ENCODE data around the gene GBX1.

GBX1 gene

DNA sequence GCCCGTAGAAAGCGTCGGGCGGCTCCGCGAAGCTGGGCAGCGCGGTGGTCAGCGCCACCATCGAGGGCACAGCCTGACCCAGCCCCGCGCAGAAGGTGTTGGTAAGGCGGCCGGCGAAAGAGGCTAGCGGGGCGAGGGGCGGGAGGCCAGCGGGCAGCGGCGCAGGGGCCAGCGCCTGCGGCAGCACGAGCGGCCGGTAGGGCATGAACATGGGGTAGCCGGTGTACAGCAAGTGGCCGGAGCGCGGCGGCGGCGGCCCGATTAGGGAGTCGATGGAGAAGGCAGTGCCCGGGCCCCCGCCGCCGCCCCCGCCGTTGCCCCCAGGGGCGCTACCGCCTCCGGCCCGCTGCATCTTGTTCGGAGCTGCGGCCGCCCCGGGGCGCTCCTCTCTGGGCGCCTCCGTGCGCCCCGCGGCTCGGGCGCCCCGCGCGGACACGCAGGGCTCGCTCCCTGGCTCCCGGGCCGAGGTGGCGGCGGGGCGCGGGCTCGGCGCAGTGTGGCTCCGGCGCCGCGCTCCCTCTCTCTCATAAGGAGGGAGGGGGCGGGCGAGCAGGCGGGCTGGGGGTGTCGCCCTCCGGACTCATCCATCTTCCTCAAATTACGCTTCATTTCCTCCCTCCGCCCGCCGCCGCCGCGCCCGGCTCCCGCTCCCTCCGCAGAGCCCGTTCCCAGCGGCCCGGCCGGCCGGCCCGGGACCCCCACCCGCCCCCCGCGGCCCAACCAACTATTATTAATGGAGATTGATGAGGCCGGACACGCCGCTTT is at the start of gene GBX1:
GBX1 (minus strand) TSS at position 498 of the 765 bp plus-strand sequence; CDS start at position 352, 146 bp downstream.
- DNase-seq: no peak

DNA sequence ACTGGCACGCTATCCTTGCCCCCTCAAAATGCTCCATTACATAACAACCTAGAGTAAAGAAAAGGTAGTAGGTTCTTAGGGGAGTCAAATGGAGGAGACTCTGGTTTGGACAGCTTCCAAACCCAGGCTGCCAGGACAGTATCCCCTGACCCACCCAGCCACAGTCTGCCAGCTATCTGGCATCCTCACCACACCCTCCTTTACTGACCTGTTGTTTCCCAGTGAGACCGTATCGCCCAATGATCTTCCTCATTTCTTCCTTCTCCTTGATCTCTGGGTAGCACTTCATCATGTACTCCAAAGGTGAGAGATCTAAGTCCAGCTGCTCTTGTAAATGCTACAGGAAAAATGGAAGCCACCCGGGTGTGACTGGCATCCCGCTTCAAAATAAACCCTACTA is 47.9 kb upstream of the GBX1 start:
- no peak for DNase-seq

DNA sequence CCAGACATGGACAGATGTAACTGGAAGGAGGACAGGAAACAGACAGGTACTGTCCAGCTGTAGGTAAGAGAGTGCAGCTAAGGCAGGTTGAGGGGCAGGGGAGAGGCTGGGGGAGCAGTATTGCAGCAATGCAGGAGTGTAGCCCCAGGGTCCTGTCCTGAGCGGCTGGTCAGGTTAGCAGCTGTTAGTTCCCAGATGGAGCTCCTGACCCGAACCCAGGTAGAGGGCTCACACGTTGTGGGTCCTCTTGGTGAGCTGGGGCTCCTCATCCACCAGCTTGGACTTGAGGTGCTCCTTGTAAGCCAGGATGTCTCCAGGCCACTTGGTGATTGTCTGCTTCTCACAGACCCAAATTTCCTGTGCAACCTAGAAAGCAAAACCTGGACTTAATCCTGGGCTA is 46.3 kb upstream of the GBX1 start:
- no peak for DNase-seq

DNA sequence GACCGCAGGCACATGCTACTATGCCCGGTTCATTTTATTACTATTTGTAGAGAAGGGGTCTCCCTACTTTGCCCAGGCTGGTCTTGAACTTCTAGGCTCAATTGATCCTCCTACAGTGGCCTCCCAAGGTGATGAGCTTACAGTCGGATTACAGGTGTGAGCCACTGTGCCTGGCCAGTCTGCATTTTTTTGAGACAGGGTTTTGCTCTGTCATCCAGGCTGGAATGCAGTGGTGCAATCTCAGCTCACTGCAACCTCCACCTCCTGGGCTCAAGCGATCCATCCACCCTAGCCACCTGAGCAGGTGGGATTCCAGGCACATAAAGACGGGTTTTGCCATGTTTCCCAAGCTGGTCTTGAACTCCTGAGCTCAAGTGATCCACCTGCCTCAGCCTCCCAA is 45.1 kb upstream of the GBX1 start:
- DNase-seq: no peak

DNA sequence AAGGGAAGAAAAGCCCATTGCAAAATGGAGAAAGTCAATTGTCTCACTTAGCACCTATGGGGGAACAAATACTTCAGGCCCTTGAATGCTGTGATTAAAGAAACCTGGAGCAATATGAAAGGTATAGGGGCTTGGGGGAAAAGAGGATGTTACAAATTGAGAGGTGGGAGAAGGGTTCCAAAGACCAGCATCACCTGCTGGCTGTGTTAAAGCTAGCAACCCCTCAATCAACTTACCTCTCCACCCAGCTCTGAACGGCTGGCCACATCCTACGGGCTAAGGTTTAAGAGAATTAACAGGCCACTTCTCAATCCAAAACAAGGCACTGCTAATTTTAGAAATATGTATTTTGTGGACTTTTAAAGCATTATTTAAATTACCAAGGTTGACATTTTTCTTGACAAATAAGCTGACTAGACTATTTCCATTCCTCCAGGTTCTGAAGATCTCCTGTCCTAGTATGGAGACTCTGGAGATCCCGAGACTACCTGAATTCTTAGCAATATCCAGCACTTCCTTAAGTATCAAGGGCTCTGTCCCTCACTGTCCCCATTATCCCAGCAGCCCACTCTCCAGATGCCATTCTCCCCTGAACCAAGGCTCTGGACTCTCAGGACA is 43.8 kb upstream of the GBX1 start:
- DNase-seq: no peak

DNA sequence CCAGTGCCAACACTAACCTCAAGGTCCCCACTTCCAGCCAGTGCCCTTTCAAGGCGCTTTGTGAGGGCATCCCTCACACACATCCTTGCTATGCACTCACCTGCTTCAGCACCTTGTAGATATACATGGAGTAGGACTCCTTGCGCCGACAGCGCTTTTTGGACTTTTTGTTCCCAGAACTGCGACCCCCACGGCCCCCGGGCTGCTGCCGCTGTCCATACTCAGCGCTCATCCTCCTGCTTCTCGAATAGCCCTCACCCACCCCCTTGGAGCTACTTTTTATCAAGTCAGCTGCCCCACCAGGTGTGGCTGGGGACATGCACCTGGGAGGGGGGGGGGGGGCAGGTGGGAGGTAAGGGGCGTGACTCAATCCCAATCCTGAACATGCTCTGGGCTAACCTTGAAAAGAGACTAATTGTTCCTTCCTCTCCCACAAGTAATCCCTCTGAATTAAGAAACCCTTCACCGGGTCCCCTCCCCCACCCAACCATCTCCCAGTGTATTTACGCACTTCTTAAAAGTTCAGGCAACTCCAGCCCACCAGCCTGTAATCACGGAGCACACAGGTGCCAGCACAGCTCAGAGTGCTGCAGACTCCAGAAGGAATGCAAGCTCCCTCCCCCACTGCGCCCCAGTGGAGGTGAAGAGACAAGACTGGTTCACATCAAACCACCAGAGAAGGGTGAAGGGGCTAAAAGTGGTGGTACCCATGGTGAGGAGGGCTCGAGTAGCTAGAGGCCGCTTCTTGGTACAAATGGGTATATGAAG is 42.8 kb upstream of the GBX1 start, which contains the start of gene H2BK1:
H2BK1 (minus strand) TSS at position 402 of the 768 bp plus-strand sequence; CDS start at position 232, 170 bp downstream.
- DNase-seq: no peak

DNA sequence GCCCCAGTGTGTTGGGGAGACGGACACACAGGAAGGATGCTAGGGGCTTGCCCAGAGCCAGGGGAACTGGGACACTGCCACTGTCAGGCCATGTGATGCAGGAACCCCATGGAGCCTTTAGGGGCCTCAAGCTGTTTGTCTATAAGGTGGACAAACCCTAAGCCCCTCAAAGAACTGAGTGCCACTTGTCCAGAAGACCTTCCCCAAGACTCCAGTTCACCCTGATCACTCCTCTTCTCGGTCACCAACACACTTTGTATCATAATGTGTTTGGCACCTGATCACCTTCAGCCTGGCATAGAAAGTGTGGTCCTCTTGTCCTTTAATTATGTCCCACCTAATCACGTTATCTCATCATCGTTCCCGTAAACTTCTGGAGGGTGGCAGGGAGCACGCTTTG is 42.1 kb upstream of the GBX1 start:
- no peak for DNase-seq

DNA sequence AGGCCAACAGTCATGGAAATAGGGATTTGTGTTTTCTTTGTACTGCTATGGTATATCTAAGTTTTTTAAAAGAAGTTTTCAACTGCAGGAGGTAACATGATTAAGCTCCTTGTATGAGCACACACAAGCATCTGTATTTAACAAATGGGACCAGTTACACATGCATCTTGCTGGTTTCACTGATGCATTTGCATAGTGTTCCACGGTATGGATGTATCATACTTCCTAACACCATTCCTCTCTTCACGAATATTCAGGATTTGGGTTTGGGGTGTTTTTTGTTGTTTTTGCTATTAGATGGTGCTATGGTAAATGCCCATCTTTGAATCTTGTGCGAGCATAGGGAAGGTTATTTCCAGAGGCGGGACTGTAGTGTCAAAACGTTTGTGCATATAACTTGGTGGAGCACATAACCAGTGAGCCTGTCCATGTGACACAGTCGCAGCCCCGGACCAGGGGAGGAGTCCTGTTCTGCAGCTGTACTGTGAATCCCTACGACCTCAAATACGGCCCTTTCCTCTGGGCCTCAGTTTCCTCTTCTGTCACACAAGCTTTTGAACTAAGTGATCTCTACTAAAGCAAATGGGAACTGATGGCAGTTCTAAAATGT is 40.9 kb upstream of the GBX1 start:
- DNase-seq: no peak

DNA sequence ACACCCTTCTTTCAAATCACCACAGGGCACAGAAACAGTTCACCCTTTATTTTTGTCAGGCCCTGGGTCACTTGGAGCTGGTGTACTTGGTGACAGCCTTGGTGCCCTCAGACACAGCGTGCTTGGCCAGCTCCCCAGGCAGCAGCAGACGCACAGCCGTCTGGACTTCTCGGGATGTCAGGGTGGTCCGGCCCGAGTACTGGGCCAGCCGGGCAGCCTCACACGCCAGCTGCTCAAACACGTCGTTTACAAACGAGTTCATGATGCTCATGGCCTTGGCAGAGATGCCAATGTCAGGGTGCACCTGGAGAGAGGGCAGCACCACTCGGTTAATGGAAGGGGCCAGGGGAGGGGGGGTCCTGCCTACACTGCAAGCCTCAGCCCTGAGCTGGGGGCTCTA is 40.3 kb upstream of the GBX1 start:
- no peak for DNase-seq

DNA sequence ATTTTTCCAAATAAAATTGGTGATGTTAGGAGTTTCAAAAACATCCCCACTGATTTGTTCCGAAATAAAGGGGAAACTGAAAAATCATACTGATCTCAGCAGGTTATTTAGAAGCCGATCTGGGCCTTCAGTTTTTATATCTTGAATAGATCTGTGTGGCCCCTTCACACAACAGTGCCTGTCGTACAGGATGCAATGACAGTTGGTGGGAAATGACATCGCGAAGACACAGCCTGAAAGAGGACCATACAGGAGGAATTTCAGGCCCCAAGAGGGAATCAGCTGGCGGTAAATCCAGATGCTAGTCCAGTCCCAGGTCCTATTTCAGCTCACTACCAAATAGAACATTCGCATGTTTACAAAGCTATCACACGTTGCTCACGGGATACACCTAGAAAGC is 39.8 kb upstream of the GBX1 start:
- no peak for DNase-seq

DNA sequence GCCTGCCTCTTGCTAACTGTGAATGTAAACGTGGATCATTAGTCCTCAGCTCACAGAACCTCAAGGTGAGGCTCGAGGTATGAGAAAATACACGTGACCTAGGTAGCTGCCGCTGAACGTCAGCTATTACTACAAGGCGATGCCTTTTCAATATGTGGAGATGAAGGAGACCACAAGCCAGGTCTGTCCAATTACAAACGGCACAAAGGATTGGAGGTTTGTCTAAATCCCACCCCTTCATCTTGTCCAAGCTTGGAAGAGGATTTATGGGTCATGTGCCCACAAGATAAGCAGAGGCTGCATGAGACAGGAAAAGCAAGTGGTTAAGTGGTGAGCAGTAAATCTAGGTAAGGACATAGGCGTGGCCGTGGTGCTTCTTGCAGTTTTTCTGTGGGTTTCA is 39.4 kb upstream of the GBX1 start:
- DNase-seq: no peak

DNA sequence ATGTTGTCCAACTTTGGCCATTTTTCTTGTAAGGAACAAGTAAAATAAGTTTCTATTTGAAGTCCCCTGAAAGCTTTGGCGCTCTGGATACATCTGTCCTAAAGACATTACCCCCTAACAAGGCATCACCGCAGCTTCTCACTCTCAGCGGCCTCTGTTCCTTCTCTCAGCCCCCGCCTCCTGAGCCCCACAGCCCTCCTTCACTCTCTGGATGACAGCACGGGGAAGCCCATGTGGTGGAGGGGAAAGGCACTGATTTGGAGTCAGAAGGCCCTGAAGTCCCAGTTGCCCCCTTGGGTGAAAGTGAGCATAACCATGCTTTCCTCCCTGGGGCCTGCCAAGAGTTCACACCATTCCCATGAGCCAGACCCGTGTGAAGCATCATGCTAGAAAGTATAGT is 38.2 kb upstream of the GBX1 start:
- no peak for DNase-seq

DNA sequence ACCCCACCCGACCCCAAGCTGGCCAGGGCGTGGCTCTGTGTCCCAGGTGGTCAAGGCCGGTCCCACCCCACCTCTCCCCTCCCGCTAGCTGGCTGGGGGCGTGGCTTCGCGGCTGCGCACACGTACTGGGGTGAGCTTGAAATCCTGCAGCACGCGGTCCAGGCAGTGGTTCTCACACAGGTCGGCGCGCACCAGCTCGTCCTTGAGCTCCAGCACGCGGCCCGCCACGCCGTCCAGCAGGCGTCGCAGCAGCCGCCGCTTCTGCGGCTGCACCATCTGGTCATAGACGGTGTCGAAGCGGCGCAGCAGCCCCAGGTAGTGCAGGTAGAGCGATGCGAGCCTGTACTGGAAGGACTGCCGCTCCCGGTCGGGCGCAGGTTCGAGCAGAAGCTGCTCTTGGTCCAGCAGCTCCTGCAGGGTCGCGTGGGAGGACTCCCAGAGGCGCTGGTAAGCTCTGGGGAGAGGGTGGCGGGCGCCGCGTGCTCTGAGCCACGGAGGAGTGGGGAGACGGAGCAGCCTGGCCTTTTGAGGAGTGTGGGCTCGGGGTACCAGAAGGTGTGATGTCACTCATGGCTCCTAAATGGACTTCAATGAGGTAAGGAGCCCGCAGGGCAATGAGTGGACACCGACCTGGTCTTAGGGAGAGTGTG is 37.0 kb upstream of the GBX1 start:
- no peak for DNase-seq

DNA sequence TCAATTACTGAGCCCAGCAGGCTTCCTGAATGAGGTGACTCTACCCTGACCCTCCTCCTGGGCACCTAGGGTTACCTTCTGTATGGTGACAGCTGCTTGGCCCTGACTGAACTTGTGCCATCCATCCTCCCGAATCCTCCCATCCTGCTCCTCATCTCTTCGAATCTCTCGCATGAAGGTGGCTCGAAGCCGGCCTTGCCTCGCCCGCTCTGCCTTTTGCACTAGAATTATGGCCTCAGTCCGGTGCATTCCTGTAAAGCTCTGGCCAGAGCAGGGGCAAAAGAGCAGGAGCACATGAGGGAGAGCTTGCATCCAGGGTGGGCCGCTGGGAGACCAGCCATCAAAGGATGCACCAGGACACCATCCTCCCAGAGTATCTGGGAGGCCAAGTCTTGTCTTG is 35.3 kb upstream of the GBX1 start:
- DNase-seq: no peak

DNA sequence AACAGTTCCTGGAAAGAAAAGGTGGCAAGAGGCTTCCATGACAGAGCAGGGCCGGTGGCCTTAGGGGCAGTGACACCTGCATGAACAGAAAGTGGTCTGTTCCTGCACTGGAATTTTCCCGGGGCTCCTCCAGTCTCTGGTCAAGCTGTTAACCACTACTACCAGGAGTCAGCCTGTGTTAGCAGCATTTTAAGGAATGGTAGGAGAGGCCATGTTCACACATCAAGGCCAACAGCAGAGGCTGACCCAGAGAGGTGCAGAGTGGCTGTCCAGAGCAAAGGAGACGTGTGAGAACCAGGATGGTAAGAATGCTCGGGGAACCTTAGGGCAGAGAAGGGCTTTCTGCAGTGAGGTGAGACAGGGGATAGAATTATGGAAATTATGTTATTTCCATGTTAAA is 34.3 kb upstream of the GBX1 start:
- no peak for DNase-seq

DNA sequence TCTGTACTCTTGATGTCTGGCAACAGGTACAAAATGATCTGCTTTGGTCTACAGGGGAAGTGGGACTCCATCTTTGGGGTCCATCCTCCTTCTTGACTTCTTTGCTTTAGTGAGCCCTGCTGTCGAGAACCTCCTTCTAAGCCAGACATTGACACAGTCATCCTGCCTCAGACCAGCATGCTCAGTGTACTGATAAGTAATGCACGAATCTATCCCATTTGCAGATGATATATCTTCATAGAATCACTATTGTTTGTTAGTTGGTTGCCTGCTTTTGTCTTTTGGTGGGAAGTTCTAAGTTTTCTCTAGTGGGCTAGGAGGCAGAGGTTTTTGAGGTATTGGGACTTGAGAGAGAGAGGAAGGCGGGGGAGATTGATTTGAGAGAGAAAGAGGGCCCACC is 33.9 kb upstream of the GBX1 start:
- DNase-seq: no peak

DNA sequence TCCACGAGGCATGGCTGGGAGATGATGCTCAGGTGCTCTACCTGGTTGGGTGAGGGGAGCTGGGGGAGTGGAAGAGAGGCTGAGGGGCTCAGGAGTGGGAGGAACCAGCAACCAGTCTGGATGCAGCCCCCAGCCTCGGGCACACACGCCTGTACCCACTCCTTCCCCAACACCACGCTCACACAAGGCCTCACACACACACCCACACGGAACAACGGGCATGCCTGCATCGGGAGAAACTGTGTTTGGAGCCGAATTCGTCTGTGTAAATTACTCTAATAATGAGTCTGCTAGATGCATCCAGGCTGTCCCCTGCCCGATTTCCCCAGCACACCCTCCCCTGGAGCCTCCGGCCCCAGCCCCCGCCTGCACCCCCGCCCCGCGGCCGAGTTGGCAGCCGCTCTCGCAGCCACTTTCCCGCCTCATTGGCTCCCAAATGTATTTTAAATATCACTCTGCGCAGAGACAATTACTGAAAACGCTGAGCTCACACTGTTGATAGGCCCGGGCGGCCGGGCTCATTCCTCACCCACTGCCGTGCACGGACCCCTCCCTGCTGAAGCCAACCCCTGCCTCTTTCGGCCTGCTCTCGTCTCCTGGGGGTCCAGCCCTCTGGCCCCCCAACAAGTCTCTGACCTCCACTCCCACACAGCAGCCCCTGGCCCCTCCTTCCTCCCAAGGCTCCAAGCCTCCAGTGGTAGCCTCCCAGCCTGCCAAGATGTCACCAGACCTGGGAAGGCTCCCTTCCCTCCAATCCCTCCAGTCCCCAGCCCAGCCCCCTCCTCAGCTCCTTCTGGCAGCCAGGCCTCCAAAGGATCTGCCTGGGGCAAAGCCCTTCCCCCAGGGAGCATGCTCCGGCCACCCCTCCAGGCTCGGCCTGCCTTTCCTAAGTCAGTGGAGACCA is 31.7 kb upstream of the GBX1 start:
- peak; percentile 12 for DNase-seq

DNA sequence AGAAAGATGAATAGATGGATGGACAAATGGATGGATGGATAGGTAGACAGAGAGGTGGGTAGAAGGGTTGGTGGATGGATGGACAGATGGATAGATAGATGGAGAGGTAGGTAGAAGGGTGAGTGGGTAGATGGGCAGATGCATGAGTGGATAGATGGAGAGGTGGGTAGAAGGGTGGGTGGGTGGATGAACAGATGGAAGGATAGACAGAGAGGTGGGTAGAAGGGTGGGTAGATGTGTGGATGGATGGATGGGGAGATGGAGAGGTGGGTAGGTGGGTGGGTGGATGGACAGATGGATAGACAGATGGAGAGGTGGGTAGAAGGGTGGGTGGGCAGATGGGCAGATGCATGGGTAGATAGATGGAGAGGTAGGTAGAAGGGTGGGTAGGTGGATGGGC is 30.4 kb upstream of the GBX1 start:
- DNase-seq: no peak

DNA sequence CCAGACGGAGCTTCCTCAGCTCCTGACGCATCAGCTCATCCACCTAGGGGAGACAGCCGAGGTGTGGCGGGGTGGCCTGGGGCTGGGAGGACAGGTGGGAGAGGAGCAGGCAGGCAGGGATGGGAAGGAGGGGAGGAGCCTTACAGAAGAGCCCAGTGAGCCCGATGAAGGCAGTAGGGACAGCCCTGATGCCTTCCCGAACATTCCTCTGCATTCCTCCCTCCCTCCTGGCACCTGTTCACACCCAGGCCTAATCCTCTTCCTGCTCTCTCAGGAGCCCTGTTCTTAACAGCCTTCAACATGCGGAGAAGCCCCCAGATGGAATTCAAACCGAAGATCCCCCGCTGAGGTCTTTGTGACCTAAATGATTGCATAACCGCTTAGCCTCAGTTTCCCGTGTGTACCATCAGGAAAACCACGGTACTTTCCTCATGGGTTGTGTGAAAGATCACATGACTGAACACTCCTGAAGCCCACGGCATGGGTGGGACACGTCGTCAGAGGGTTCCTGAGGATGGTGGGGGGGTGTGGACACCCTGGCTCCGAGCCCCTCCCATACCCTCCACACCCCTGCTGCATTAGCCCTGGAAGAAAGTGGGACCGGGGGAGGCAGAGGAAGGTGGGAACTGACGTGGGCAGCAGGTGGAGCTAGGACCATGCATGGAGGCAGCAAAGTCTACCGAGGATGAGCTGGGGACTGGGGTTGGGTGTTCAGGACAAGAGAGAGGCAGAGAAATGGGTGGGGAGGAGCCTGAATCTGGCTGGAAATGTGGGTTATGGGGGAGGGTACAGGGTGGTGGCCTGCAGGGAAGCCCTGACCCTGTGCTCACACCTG is 28.3 kb upstream of the GBX1 start:
- DNase-seq: no peak

DNA sequence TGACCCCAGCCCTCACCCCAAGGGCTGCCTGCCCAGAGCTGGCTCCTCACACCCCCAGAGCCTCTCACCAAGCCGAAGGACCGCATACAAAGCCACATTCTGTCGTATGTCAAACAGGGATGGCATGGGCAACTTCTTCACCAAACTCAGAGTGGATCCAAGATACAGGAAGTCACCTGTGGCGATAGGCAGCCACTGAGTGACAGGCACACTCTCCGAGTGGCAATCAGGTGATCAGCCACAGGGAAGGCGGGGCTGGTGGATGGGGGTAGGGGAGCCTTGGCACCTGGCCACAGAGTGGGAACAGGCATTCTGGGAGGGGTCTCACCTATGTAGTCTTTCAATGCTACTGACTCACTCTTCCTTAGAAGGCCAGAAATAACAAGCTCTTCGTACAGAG is 26.7 kb upstream of the GBX1 start:
- DNase-seq: no peak
